GM06990 (cell line): Measurements from ENCODE around the gene MED9.
"Not testable (repeated sequence)": the region's sequence is repeated elsewhere in the genome, so short reads cannot be mapped to it uniquely, and the experiment has no call there.

ENCODE experiments used
- DNase-seq: peaks from one replicate; pipeline ENCODE4 v3.0.0-alpha.2; 2011; ENCODE audit not compliant: insufficient read length; ENCODE audit errors: extremely low read depth
- H3K27me3 ChIP-seq: replicated peaks from 2 replicates; pipeline ENCODE4 v1.6.0; 2011; ENCODE audit warnings: low read length; ENCODE audit not compliant: control insufficient read depth, insufficient read depth
- H3K36me3 ChIP-seq: 2 replicates; pipeline ENCODE4 v1.5.1; 2011; ENCODE audit warnings: low read length; ENCODE audit not compliant: control insufficient read depth, insufficient read depth
- H3K4me3 ChIP-seq: replicated peaks from 2 replicates; pipeline ENCODE4 v1.5.1; 2011; ENCODE audit warnings: low read depth, mild to moderate bottlenecking, control low read depth, low read length
- TF ChIP-seq, protein P1 (sequence below): IDR thresholded peaks from 2 replicates; pipeline ENCODE4 v1.5.1; 2011; ENCODE audit warnings: low read length, control low read depth, mild to moderate bottlenecking, inconsistent platforms; ENCODE audit not compliant: insufficient read depth, poor library complexity, severe bottlenecking

The MED9 gene

DNA sequence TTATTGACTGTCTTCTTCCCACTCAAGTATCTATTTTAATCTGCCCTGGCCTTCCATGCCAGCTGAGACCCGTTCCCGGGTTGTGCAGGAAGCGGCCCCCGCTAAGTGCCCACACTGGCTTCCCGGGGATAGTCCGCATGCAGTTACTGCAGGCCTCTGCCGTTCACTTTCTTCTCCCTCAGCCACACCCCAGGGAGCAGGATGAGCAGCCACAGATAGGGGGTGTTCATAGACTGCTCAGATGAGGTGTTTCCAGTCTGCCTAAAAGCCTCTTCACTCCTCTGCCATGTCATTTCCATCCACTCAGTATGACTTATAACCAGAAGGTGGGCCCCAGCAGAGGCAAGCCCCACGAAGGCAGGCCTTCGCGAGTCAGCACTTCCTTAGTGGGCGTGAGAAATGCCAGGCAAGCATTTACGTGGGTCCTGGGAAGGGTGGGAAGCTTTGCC, 7.7 kb downstream of the MED9 start:
- TF ChIP-seq, protein P1, sequence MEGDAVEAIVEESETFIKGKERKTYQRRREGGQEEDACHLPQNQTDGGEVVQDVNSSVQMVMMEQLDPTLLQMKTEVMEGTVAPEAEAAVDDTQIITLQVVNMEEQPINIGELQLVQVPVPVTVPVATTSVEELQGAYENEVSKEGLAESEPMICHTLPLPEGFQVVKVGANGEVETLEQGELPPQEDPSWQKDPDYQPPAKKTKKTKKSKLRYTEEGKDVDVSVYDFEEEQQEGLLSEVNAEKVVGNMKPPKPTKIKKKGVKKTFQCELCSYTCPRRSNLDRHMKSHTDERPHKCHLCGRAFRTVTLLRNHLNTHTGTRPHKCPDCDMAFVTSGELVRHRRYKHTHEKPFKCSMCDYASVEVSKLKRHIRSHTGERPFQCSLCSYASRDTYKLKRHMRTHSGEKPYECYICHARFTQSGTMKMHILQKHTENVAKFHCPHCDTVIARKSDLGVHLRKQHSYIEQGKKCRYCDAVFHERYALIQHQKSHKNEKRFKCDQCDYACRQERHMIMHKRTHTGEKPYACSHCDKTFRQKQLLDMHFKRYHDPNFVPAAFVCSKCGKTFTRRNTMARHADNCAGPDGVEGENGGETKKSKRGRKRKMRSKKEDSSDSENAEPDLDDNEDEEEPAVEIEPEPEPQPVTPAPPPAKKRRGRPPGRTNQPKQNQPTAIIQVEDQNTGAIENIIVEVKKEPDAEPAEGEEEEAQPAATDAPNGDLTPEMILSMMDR, result no peak
- DNase-seq, result no peak
- H3K4me3 ChIP-seq, result no peak overlapping the region
- H3K36me3 ChIP-seq, result peaks cover 6% of the 10 kb centered on the region
- H3K27me3 ChIP-seq, result no peaks in the 10 kb centered on the region

DNA sequence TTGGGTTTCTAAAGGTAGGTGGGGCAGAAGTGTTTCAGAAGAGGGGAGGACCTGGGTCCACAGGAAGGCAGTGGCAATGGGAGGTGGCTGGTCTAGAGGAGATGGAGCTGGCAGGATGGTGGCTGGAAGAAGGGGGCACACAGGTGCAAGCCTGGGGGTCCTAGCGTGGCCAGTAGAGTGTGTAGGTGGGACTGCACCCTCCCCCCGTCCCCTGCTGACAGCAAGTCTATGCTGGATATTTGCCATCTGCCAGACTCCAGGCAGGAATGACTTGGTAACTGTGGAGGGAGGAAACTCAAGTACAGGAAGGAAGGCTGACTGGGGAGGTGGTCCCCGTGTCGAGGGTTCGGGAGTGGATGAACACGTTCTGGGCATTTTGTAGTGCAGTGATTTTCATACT, 8.6 kb downstream of the MED9 start:
- no peak overlapping the region for H3K4me3 ChIP-seq
- TF ChIP-seq, protein P1, result no peak
- DNase-seq, result no peak
- H3K27me3 ChIP-seq, result no peaks in the 10 kb centered on the region
- peaks cover 8% of the 10 kb centered on the region for H3K36me3 ChIP-seq

DNA sequence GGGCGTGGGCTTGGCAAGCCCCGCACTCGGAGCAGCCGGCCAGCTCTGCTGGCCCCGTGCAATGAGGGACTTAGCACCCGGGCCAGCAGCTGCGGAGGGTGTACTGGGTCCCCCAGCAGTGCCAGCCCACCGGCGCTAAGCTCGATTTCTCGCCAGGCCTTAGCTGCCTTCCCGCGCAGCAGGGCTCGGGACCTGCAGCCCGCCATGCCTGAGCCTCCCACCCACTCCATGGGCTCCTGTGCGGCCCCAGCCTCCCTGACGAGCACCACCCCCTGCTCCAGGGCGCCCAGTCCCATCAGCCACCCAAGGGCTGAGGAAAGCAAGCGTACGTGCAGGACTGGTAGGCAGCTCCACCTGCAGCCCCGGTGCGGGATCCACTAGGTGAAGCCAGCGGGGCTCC, 9.6 kb downstream of the MED9 start:
- H3K36me3 ChIP-seq, result peaks cover 12% of the 10 kb centered on the region
- H3K4me3 ChIP-seq, H3K27me3 ChIP-seq, DNase-seq: not testable (repeated sequence)

DNA sequence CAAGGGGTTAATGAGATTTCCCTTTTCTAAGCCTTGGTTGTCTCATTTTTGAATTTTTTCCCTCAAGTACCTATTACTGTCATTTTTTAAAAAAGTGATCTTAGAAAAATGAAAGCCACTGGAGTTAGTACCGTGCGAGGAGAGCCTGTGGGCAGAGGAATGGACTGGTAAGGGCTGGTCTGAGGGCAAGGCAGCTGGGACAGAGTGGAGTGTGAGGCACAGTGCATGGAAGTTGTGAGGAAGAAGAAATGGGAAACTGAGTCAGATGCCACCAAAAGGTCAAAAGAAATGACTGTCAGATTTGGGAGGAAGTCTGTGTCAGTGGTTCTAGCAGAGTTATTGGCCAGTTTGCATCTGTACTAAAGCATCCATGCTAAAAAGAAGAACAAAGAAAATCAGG, 11.2 kb downstream of the MED9 start:
- TF ChIP-seq, protein P1, result no peak
- no peaks in the 10 kb centered on the region for H3K27me3 ChIP-seq
- DNase-seq, result no peak
- peaks cover 19% of the 10 kb centered on the region for H3K36me3 ChIP-seq
- no peak overlapping the region for H3K4me3 ChIP-seq

DNA sequence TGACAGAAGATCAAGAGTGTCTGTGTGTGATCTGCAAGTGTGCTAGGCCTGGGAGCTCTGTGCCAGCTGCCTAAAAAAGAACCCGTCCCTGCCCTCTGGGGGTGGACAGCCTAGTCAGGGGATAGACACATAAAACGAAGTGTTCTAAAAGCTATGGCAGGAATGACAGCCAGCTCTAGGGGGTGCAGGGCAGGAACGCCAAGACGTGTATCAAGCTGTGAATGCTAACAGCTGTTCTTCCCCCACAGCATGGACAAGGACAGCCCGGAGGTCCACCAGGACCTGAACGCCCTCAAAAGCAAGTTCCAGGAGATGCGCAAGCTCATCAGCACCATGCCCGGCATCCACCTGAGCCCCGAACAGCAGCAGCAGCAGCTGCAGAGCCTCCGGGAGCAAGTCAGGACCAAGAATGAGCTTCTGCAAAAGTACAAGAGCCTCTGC, 14.3 kb downstream of the MED9 start:
- Histone ChIP-seq H3K36me3 (peaks cover 17% of the 10 kb centered on the region), H3K27me3 (no peaks in the 10 kb centered on the region), H3K4me3 (no peak overlapping the region)
- DNase-seq, result no peak
- TF ChIP-seq, protein P1, result no peak

DNA sequence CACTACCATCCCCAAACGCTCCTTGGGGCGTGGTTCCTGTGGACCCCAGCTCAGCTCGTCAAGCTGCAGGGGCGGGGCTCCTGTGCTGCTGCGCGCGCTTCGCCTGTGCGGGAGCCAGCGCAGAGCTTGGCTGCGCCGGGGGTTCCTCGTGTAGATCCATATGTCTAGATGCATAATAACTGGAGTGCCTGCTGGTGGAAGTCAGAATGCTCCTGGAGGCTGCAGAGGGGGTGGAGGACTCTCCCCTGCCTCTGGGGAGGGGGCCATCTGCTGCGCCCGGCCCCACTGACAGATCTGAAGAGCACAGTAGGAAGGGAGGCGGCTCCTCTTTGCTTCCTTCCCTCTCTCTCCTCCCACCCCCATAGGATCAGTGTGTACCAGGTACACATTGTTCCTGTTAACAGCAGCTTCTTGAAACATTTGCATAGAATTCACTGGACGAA, 14.8 kb downstream of the MED9 start:
- TF ChIP-seq, protein P1, result no peak
- Histone ChIP-seq H3K27me3 (no peaks in the 10 kb centered on the region), H3K4me3 (no peak overlapping the region), H3K36me3 (peaks cover 17% of the 10 kb centered on the region)
- no peak for DNase-seq
